NOMO-1 treated with dmso at 0.1 percent for 144 hours (cell line): ENCODE results near the gene PSORS1C2.
"Not testable (repeated sequence)": the region's sequence is repeated elsewhere in the genome, so short reads cannot be mapped to it uniquely, and the experiment has no call there.

Source experiments
- DNase-seq: peaks from one replicate; lab custom pipeline; 2025; ENCODE audit not compliant: unreplicated experiment; lab: John Stamatoyannopoulos, UW

PSORS1C2 gene

GRCh38 chr6:31168606-31169005, 29.7 kb upstream of the PSORS1C2 start:
- no peak for DNase-seq

GRCh38 chr6:31165986-31166385, 27.1 kb upstream of the PSORS1C2 start:
- DNase-seq, result no peak

GRCh38 chr6:31165064-31165832, 26.4 kb upstream of the PSORS1C2 start:
- not testable (repeated sequence) for DNase-seq

- DNase-seq, result not testable (repeated sequence)
Measured at GRCh38 chr6:31164475-31165063, 25.7 kb upstream of the PSORS1C2 start.

- DNase-seq, result no peak
Measured at GRCh38 chr6:31163922-31164321, 25.1 kb upstream of the PSORS1C2 start.

- DNase-seq, result no peak
Measured at GRCh38 chr6:31162463-31163165, 23.7 kb upstream of the PSORS1C2 start.

- DNase-seq, result no peak
Measured at GRCh38 chr6:31161216-31162126, 22.6 kb upstream of the PSORS1C2 start.

- no peak for DNase-seq
Measured at GRCh38 chr6:31158863-31159855, 20.3 kb upstream of the PSORS1C2 start.

GRCh38 chr6:31158140-31158862, 19.4 kb upstream of the PSORS1C2 start, which contains the start of gene TCF19:
TSS of gene TCF19 (plus strand) at chr6:31158589. CDS start at chr6:31159470, 881 bp downstream.
- DNase-seq, result peak; percentile 96

- DNase-seq, result no peak
Measured at GRCh38 chr6:31157513-31158139, 18.8 kb upstream of the PSORS1C2 start, which contains the start of gene CCHCR1. TSS of gene CCHCR1 (minus strand) at chr6:31157802. CDS start at chr6:31157600, 202 bp downstream.

- DNase-seq, result no peak
Measured at GRCh38 chr6:31156641-31157040, 17.8 kb upstream of the PSORS1C2 start.

GRCh38 chr6:31154436-31154835, 15.6 kb upstream of the PSORS1C2 start:
- DNase-seq, result no peak

GRCh38 chr6:31152781-31153180, 13.9 kb upstream of the PSORS1C2 start:
- DNase-seq, result no peak

- no peak for DNase-seq
Measured at GRCh38 chr6:31149827-31150447, 11.1 kb upstream of the PSORS1C2 start.

GRCh38 chr6:31145386-31145785, 6.5 kb upstream of the PSORS1C2 start:
- DNase-seq, result no peak

- DNase-seq, result no peak
Measured at GRCh38 chr6:31144970-31145340, 6.1 kb upstream of the PSORS1C2 start.

- DNase-seq, result no peak
Measured at GRCh38 chr6:31144296-31144969, 5.6 kb upstream of the PSORS1C2 start.
